ENCODE measurements around the gene TP53TG5.
A peak's percentile ranks its signal among the peaks of the same experiment; 100 is the strongest.

TP53TG5 gene

GRCh38 chr20:45405571-45406259 lies 27.6 kb upstream of the TP53TG5 start:
- DNase-seq, result no peak

GRCh38 chr20:45404438-45404837 lies 26.3 kb upstream of the TP53TG5 start:
- no peak for DNase-seq

GRCh38 chr20:45402946-45403345 lies 24.8 kb upstream of the TP53TG5 start:
- no peak for DNase-seq

- no peak for DNase-seq
Observed at GRCh38 chr20:45400346-45401031, 22.4 kb upstream of the TP53TG5 start.

GRCh38 chr20:45399018-45399417 lies 20.9 kb upstream of the TP53TG5 start:
- no peak for DNase-seq

GRCh38 chr20:45395114-45395415 lies 16.9 kb upstream of the TP53TG5 start:
- no peak for DNase-seq

- no peak for DNase-seq
Observed at GRCh38 chr20:45394221-45395113, 16.3 kb upstream of the TP53TG5 start.

- no peak for DNase-seq
Observed at GRCh38 chr20:45392733-45393132, 14.6 kb upstream of the TP53TG5 start.

- DNase-seq, result no peak
Observed at GRCh38 chr20:45391559-45391958, 13.4 kb upstream of the TP53TG5 start.

- no peak for DNase-seq
Observed at GRCh38 chr20:45390931-45391330, 12.8 kb upstream of the TP53TG5 start.

- no peak for DNase-seq
Observed at GRCh38 chr20:45387274-45387673, 9.1 kb upstream of the TP53TG5 start.

- DNase-seq, result no peak
Observed at GRCh38 chr20:45377269-45377668, 856 bp downstream of the TP53TG5 start.

GRCh38 chr20:45374966-45375365 lies 3.2 kb downstream of the TP53TG5 start:
- no peak for DNase-seq

GRCh38 chr20:45374101-45374467 lies 4.0 kb downstream of the TP53TG5 start:
- no peak for DNase-seq

GRCh38 chr20:45373353-45374100 lies 4.6 kb downstream of the TP53TG5 start:
- DNase-seq, result peak; percentile 85

- DNase-seq, result no peak
Observed at GRCh38 chr20:45372646-45373352, 5.3 kb downstream of the TP53TG5 start.

- DNase-seq, result no peak
Observed at GRCh38 chr20:45372241-45372640, 5.9 kb downstream of the TP53TG5 start.

- no peak for DNase-seq
Observed at GRCh38 chr20:45370571-45371160, 7.5 kb downstream of the TP53TG5 start.

- DNase-seq, result peak; percentile 64
Observed at GRCh38 chr20:45368221-45368980, 9.7 kb downstream of the TP53TG5 start.

GRCh38 chr20:45367126-45367525 lies 11.0 kb downstream of the TP53TG5 start:
- DNase-seq, result no peak

- no peak for DNase-seq
Observed at GRCh38 chr20:45366631-45367030, 11.5 kb downstream of the TP53TG5 start.

Measured in central memory CD4-positive, alpha-beta T cell (primary cell).